GM19023 (cell line): ENCODE measurements around the gene ZNF664.

ENCODE experiments used
- ATAC-seq: cut with Tn5 transposase; IDR thresholded peaks from one replicate; pipeline ENCODE4 v1.9.1; 2021; ENCODE audit warnings: mild to moderate bottlenecking, moderate library complexity; ENCODE audit not compliant: unreplicated experiment

ZNF664 gene

GRCh38 chr12:124027753-124028554 lies 54.9 kb downstream of the ZNF664 start:
- ATAC-seq, result no peak

- no peak for ATAC-seq
Measured at GRCh38 chr12:124028555-124028925, 55.5 kb downstream of the ZNF664 start.

- ATAC-seq, result no peak
Measured at GRCh38 chr12:124030008-124030407, 57.0 kb downstream of the ZNF664 start.

- no peak for ATAC-seq
Measured at GRCh38 chr12:124030510-124030909, 57.5 kb downstream of the ZNF664 start.

GRCh38 chr12:124031058-124031457 lies 58.0 kb downstream of the ZNF664 start:
- no peak for ATAC-seq

GRCh38 chr12:124032265-124032886 lies 59.4 kb downstream of the ZNF664 start:
- no peak for ATAC-seq

GRCh38 chr12:124033859-124034258 lies 60.8 kb downstream of the ZNF664 start:
- no peak for ATAC-seq

- ATAC-seq, result no peak
Measured at GRCh38 chr12:124034297-124034696, 61.3 kb downstream of the ZNF664 start.

GRCh38 chr12:124035163-124035562 lies 62.1 kb downstream of the ZNF664 start:
- no peak for ATAC-seq

- no peak for ATAC-seq
Measured at GRCh38 chr12:124036171-124036598, 63.2 kb downstream of the ZNF664 start.

- ATAC-seq, result no peak
Measured at GRCh38 chr12:124036657-124037109, 63.7 kb downstream of the ZNF664 start.

GRCh38 chr12:124037331-124037730 lies 64.3 kb downstream of the ZNF664 start:
- no peak for ATAC-seq

GRCh38 chr12:124039276-124039675 lies 66.3 kb downstream of the ZNF664 start:
- ATAC-seq, result no peak

- no peak for ATAC-seq
Measured at GRCh38 chr12:124040291-124040690, 67.3 kb downstream of the ZNF664 start.

GRCh38 chr12:124040737-124041136 lies 67.7 kb downstream of the ZNF664 start:
- ATAC-seq, result no peak

- ATAC-seq, result no peak
Measured at GRCh38 chr12:124041907-124042306, 68.9 kb downstream of the ZNF664 start.

GRCh38 chr12:124044021-124044420 lies 71.0 kb downstream of the ZNF664 start:
- ATAC-seq, result no peak

- no peak for ATAC-seq
Measured at GRCh38 chr12:124044809-124045321, 71.8 kb downstream of the ZNF664 start.

GRCh38 chr12:124045671-124046455 lies 72.8 kb downstream of the ZNF664 start:
- no peak for ATAC-seq

GRCh38 chr12:124046456-124046740 lies 73.4 kb downstream of the ZNF664 start:
- no peak for ATAC-seq

- ATAC-seq, result no peak
Measured at GRCh38 chr12:124047045-124047566, 74.1 kb downstream of the ZNF664 start.
